Astrocyte (in vitro differentiated cells and primary cell): Measurements from ENCODE around the gene PTGES3. TPM values are rescaled to one million over a fixed set of nuclear protein-coding genes. Genes with fewer than 3 reads are reported as not detected.

Source experiments
- DNase-seq: peaks from one replicate; pipeline ENCODE4 v3.0.0-alpha.2; 2010; ENCODE audit warnings: low read depth
- FAIRE-seq: peaks from 2 replicates; lab custom pipeline; 2011; peaks lifted over from hg19 to GRCh38; lab: Jason Lieb, UNC
- H2AFZ ChIP-seq: 2 replicates; pipeline ENCODE4 v1.6.0; 2012; ENCODE audit warnings: low read depth, low read length, inconsistent platforms
- H3K27ac ChIP-seq: 2 replicates; pipeline ENCODE4 v1.5.1; 2011; ENCODE audit warnings: low read depth, low read length, inconsistent platforms
- H3K27me3 ChIP-seq: 2 replicates; pipeline ENCODE4 v1.6.0; 2011; ENCODE audit warnings: low read length, inconsistent platforms; ENCODE audit not compliant: insufficient read depth
- H3K36me3 ChIP-seq: 2 replicates; pipeline ENCODE4 v1.5.1; 2011; ENCODE audit warnings: low read length, inconsistent platforms; ENCODE audit not compliant: insufficient read depth
- H3K4me1 ChIP-seq: 2 replicates; pipeline ENCODE4 v1.5.1; 2011; ENCODE audit warnings: low read length, inconsistent platforms; ENCODE audit not compliant: insufficient read depth
- H3K4me2 ChIP-seq: 2 replicates; pipeline ENCODE4 v1.6.0; 2012; ENCODE audit warnings: low read length, inconsistent platforms
- H3K4me3 ChIP-seq: 2 replicates; pipeline ENCODE4 v1.5.1; 2011; ENCODE audit warnings: low read depth, mild to moderate bottlenecking, low read length, inconsistent platforms; ENCODE audit not compliant: insufficient read depth
- H3K79me2 ChIP-seq: 2 replicates; pipeline ENCODE4 v1.6.0; 2012; ENCODE audit warnings: mild to moderate bottlenecking, low read length, inconsistent platforms; ENCODE audit not compliant: insufficient read depth
- H3K9ac ChIP-seq: 2 replicates; pipeline ENCODE4 v1.6.0; 2012; ENCODE audit warnings: mild to moderate bottlenecking, low read length, inconsistent platforms
- H3K9me3 ChIP-seq: 2 replicates; pipeline ENCODE4 v1.5.1; 2012; ENCODE audit warnings: low read depth, mild to moderate bottlenecking, low read length, inconsistent platforms; ENCODE audit not compliant: insufficient read depth
- H4K20me1 ChIP-seq: 2 replicates; pipeline ENCODE4 v1.6.0; 2012; ENCODE audit warnings: low read length, inconsistent platforms; ENCODE audit not compliant: insufficient read depth
- H3K27ac Mint-ChIP-seq: one replicate; pipeline ENCODE4 v1.8.0; 2021; ENCODE audit warnings: mild to moderate bottlenecking, mixed read lengths; ENCODE audit not compliant: unreplicated experiment
- H3K27me3 Mint-ChIP-seq: one replicate; pipeline ENCODE4 v1.8.0; 2021; ENCODE audit warnings: low read depth, mixed read lengths; ENCODE audit not compliant: unreplicated experiment
- H3K36me3 Mint-ChIP-seq: one replicate; pipeline ENCODE4 v1.8.0; 2021; ENCODE audit warnings: low read depth, mixed read lengths; ENCODE audit not compliant: unreplicated experiment
- H3K4me1 Mint-ChIP-seq: one replicate; pipeline ENCODE4 v1.8.0; 2021; ENCODE audit warnings: low read depth, mixed read lengths; ENCODE audit not compliant: unreplicated experiment
- H3K4me3 Mint-ChIP-seq: one replicate; pipeline ENCODE4 v1.8.0; 2021; ENCODE audit warnings: mild to moderate bottlenecking, moderate library complexity, mixed read lengths; ENCODE audit not compliant: unreplicated experiment
- H3K9me3 Mint-ChIP-seq: one replicate; pipeline ENCODE4 v1.8.0; 2021; ENCODE audit warnings: mild to moderate bottlenecking, mixed read lengths; ENCODE audit not compliant: unreplicated experiment
- CTCF ChIP-seq: IDR thresholded peaks from 2 replicates; pipeline ENCODE4 v1.5.1; 2011; ENCODE audit warnings: low read depth, mild to moderate bottlenecking, inconsistent platforms, low read length, moderate library complexity; ENCODE audit not compliant: insufficient read depth
- EZH2 ChIP-seq: IDR thresholded peaks from 2 replicates; pipeline ENCODE4 v1.6.1; 2012; ENCODE audit warnings: mild to moderate bottlenecking, low read length, inconsistent platforms; ENCODE audit not compliant: insufficient read depth
- total RNA-seq: library from RNA; stranded (reverse); gene quantifications from 2 replicates; pipeline ENCODE4 v1.2.1, GENCODE V29; 2021

The PTGES3 gene
- total RNA-seq, 1 donor from 2014 or later, result 226 TPM

- Histone ChIP-seq H3K4me2 (peak overlapping the region; percentile 99), H4K20me1 (peaks cover 40% of the 10 kb centered on the region), H3K9me3 (no peaks in the 10 kb centered on the region), H3K9ac (peak overlapping the region; percentile 100), H3K36me3 (peaks cover 16% of the 10 kb centered on the region), H2AFZ (peak overlapping the region; percentile 89), H3K79me2 (peaks cover 45% of the 10 kb centered on the region), H3K27ac (peak overlapping the region; percentile 89), H3K4me3 (peak overlapping the region; percentile 98), H3K4me1 (peaks cover 24% of the 10 kb centered on the region), H3K27me3 (no peaks in the 10 kb centered on the region)
- no peaks in the 10 kb centered on the region for H3K9me3 Mint-ChIP-seq
- H3K36me3 Mint-ChIP-seq, result peaks cover 6% of the 10 kb centered on the region
- peak overlapping the region; percentile 99 for H3K4me3 Mint-ChIP-seq
- no peak for FAIRE-seq
- no peak for DNase-seq
- H3K27ac Mint-ChIP-seq, result peak overlapping the region; percentile 99
- no peak for TF ChIP-seq CTCF
- no peak for TF ChIP-seq EZH2
- peaks cover 24% of the 10 kb centered on the region for H3K4me1 Mint-ChIP-seq
- no peaks in the 10 kb centered on the region for H3K27me3 Mint-ChIP-seq
These were observed 37.6 kb upstream of the PTGES3 start for GRCh38 chr12:56725723-56726102.

- H3K27me3 Mint-ChIP-seq, result no peaks in the 10 kb centered on the region
- peaks cover 19% of the 10 kb centered on the region for H3K36me3 ChIP-seq
- TF ChIP-seq CTCF (no peak), EZH2 (no peak)
- DNase-seq (peak; percentile 96), FAIRE-seq (no peak)
- peak within 1 kb of the TSS; percentile 89 for H3K27ac ChIP-seq
- peak within 1 kb of the TSS; percentile 98 for H3K4me3 ChIP-seq
- H3K27me3 ChIP-seq, result no peaks in the 10 kb centered on the region
- peaks cover 46% of the 10 kb centered on the region for H4K20me1 ChIP-seq
- H3K4me3 Mint-ChIP-seq, result peak within 1 kb of the TSS; percentile 99
- no peaks in the 10 kb centered on the region for H3K9me3 Mint-ChIP-seq
- H3K4me1 ChIP-seq, result peaks cover 24% of the 10 kb centered on the region
- peak within 1 kb of the TSS; percentile 89 for H2AFZ ChIP-seq
- peak within 1 kb of the TSS; percentile 100 for H3K9ac ChIP-seq
- H3K79me2 ChIP-seq, result peaks cover 51% of the 10 kb centered on the region
- no peaks in the 10 kb centered on the region for H3K9me3 ChIP-seq
- peaks cover 30% of the 10 kb centered on the region for H3K4me1 Mint-ChIP-seq
- H3K4me2 ChIP-seq, result peak within 1 kb of the TSS; percentile 99
- peak within 1 kb of the TSS; percentile 99 for H3K27ac Mint-ChIP-seq
- H3K36me3 Mint-ChIP-seq, result peaks cover 10% of the 10 kb centered on the region
These were observed 37.1 kb upstream of the PTGES3 start, which contains the start of gene NACA for GRCh38 chr12:56724972-56725722. Gene NACA (minus strand): TSS chr12:56725299. CDS start chr12:56724521, 778 bp downstream.

DNA sequence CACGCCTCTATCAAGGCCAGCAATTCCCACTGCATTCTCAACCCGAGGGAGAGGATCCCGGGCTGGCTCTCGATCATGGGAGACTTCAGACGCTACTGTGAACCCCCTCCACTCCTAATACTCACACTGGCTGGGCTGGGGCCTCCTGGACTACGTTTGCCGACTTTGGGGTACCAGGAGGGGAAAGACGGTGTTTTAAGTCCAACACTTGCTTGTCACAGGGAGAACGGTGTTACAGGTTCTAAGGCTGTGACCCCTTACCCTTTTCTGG, 36.6 kb upstream of the PTGES3 start:
- H3K27ac Mint-ChIP-seq, result peak overlapping the region; percentile 99
- H3K4me3 Mint-ChIP-seq, result peak overlapping the region; percentile 99
- Histone ChIP-seq H3K4me2 (peak overlapping the region; percentile 99), H4K20me1 (peaks cover 51% of the 10 kb centered on the region), H3K79me2 (peaks cover 56% of the 10 kb centered on the region), H3K9me3 (no peaks in the 10 kb centered on the region), H3K9ac (peak overlapping the region; percentile 100), H3K27me3 (no peaks in the 10 kb centered on the region), H3K4me1 (peaks cover 24% of the 10 kb centered on the region), H3K27ac (peak overlapping the region; percentile 89), H3K36me3 (peaks cover 24% of the 10 kb centered on the region), H3K4me3 (peak overlapping the region; percentile 98), H2AFZ (peak overlapping the region; percentile 89)
- H3K27me3 Mint-ChIP-seq, result no peaks in the 10 kb centered on the region
- FAIRE-seq, result no peak
- H3K36me3 Mint-ChIP-seq, result peaks cover 15% of the 10 kb centered on the region
- no peak for DNase-seq
- peaks cover 35% of the 10 kb centered on the region for H3K4me1 Mint-ChIP-seq
- TF ChIP-seq CTCF (no peak), EZH2 (no peak)
- no peaks in the 10 kb centered on the region for H3K9me3 Mint-ChIP-seq
